Activated CD8-positive, alpha-beta memory T cell treated with anti-CD3 and anti-CD28 coated beads, Interleukin-2, amount 10 ng/mL, durations not matched to agents 7 days and 5 days (primary cell): Measurements from ENCODE around the gene HS6ST3. TPM values are rescaled to one million over a fixed set of nuclear protein-coding genes. Genes with fewer than 3 reads are reported as not detected.

Experiments
- ATAC-seq: fragments of 150-1000 bp; cut with Tn5 transposase; one replicate; pipeline ENCODE4 v1.10.0; 2021; ENCODE audit warnings: moderate library complexity
- CTCF ChIA-PET: fragments of 350-600 bp; sonication (Branson Sonifier 250); formaldehyde crosslinking; loops from one replicate; lab custom pipeline; 2021; ENCODE audit warnings: antibody characterized with exemption; lab: Charles Lee
- DNase-seq: peaks from one replicate; pipeline ENCODE4 v3.0.0-alpha.2; 2020
- H3K27ac Mint-ChIP-seq: one replicate; pipeline ENCODE4 v1.8.0; 2021; ENCODE audit warnings: mild to moderate bottlenecking, mixed read lengths
- H3K27me3 Mint-ChIP-seq: one replicate; pipeline ENCODE4 v1.8.0; 2021; ENCODE audit warnings: mixed read lengths
- H3K36me3 Mint-ChIP-seq: one replicate; pipeline ENCODE4 v1.8.0; 2021; ENCODE audit warnings: mild to moderate bottlenecking, mixed read lengths
- H3K4me1 Mint-ChIP-seq: one replicate; pipeline ENCODE4 v1.8.0; 2021; ENCODE audit warnings: mixed read lengths
- H3K4me3 Mint-ChIP-seq: one replicate; pipeline ENCODE4 v1.8.0; 2021; ENCODE audit warnings: mild to moderate bottlenecking, moderate library complexity, mixed read lengths
- H3K9me3 Mint-ChIP-seq: one replicate; pipeline ENCODE4 v1.8.0; 2022; ENCODE audit warnings: low read depth, mixed read lengths
- total RNA-seq, 2 experiments: library from RNA; stranded (reverse); gene quantifications; one replicate each; pipeline ENCODE4 v1.2.3, GENCODE V29; 2021

The HS6ST3 gene
- total RNA-seq, 2 experiments from 2014 or later: not detected

- CTCF ChIA-PET: no interaction called here
- ATAC-seq (no peak), DNase-seq (no peak)
- Mint-ChIP-seq H3K4me3 (no peak overlapping the region), H3K9me3 (peaks cover 2% of the 10 kb centered on the region), H3K27me3 (no peaks in the 10 kb centered on the region), H3K27ac (no peak overlapping the region), H3K36me3 (no peaks in the 10 kb centered on the region), H3K4me1 (no peaks in the 10 kb centered on the region)
These were observed 103.9 kb downstream of the HS6ST3 start for GRCh38 chr13:96193728-96194310.

DNA sequence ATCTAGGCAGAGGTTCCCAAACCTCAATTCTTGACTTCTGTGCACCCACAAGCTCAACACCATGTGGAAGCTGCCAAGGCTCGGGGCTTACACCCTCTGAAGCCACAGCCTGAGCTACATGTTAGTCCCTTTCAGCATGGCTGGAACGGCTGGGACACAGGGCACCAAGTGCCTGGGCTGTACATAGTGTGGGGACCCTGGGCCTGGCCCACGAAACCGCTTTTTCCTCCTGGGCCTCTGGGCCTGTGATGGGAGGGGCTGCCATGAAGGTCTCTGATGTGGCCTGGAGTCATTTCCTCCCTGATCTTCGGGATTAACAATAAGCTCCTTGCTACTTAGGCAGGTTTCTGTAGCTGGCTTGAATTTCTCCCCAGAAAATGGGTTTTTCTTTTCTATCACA is 108.1 kb downstream of the HS6ST3 start:
- Mint-ChIP-seq H3K36me3 (no peaks in the 10 kb centered on the region), H3K4me1 (no peaks in the 10 kb centered on the region), H3K27me3 (no peaks in the 10 kb centered on the region), H3K27ac (no peak overlapping the region), H3K9me3 (peaks cover 4% of the 10 kb centered on the region), H3K4me3 (no peak overlapping the region)
- ATAC-seq (no peak), DNase-seq (no peak)
- CTCF ChIA-PET: no interaction called here

DNA sequence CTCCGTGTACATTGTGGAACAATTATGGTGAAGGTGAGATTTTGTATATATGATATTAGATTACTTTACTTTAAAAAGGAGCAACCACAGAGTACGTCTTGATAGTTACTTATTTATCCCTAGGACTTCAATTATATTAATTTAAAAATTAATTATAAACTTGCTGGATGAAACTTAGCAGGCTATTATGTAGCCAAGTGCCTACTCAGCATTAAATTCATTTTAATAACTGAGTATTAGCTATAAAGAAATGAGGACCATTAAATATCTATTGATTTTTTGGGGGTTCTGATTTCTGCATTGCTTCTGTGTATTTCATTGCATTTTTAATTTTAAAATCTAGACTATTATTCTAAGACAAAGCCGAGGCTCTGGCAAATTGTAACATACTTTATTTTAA is 109.4 kb downstream of the HS6ST3 start:
- no peaks in the 10 kb centered on the region for H3K4me1 Mint-ChIP-seq
- no peaks in the 10 kb centered on the region for H3K36me3 Mint-ChIP-seq
- peaks cover 2% of the 10 kb centered on the region for H3K9me3 Mint-ChIP-seq
- DNase-seq (no peak), ATAC-seq (no peak)
- no peaks in the 10 kb centered on the region for H3K27me3 Mint-ChIP-seq
- CTCF ChIA-PET: no interaction called here
- H3K27ac Mint-ChIP-seq: no peak overlapping the region
- H3K4me3 Mint-ChIP-seq: no peak overlapping the region

DNA sequence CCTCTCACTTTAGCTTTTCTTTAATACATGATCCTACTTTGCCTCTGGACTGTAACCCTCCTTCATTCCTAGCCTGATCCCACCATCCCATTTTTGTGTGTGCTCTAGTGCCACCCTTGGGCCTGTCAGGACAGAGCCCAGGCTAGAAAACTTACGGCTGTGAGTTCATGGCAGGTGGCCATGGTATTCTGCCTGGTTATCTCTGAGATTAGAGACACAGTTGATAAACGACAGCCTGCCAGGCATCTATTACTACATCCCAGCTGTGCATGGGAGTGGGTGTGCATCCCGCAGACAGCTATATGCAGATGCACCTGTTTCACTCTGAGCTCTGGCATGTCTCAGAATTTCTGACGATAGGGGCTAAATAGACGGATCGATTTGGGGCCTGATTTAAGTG is 110.9 kb downstream of the HS6ST3 start:
- Mint-ChIP-seq H3K9me3 (peaks cover 7% of the 10 kb centered on the region), H3K36me3 (no peaks in the 10 kb centered on the region), H3K27me3 (no peaks in the 10 kb centered on the region)

GRCh38 chr13:96202315-96202714 is 112.4 kb downstream of the HS6ST3 start:
- H3K4me3 Mint-ChIP-seq: no peak overlapping the region
- CTCF ChIA-PET: no interaction called here
- ATAC-seq: no peak

More for the DNA sequence above, 110.9 kb downstream of the HS6ST3 start:
- H3K4me3 Mint-ChIP-seq: no peak overlapping the region
- CTCF ChIA-PET: no interaction called here
- no peaks in the 10 kb centered on the region for H3K4me1 Mint-ChIP-seq
- ATAC-seq (no peak), DNase-seq (no peak)
- H3K27ac Mint-ChIP-seq: no peak overlapping the region

GRCh38 chr13:96203471-96203870 is 113.6 kb downstream of the HS6ST3 start:
- H3K9me3 Mint-ChIP-seq: peaks cover 7% of the 10 kb centered on the region
- H3K4me3 Mint-ChIP-seq: no peak overlapping the region
- ATAC-seq (no peak), DNase-seq (no peak)
- H3K27ac Mint-ChIP-seq: no peak overlapping the region
- H3K36me3 Mint-ChIP-seq: no peaks in the 10 kb centered on the region
- no peaks in the 10 kb centered on the region for H3K27me3 Mint-ChIP-seq
- no peaks in the 10 kb centered on the region for H3K4me1 Mint-ChIP-seq
- CTCF ChIA-PET: no interaction called here

More at GRCh38 chr13:96202315-96202714, 112.4 kb downstream of the HS6ST3 start:
- Mint-ChIP-seq H3K27ac (no peak overlapping the region), H3K4me1 (no peaks in the 10 kb centered on the region), H3K36me3 (no peaks in the 10 kb centered on the region), H3K27me3 (no peaks in the 10 kb centered on the region), H3K9me3 (peaks cover 7% of the 10 kb centered on the region)
- no peak for DNase-seq

GRCh38 chr13:96214824-96215445 is 125.0 kb downstream of the HS6ST3 start:
- ATAC-seq: no peak
- Mint-ChIP-seq H3K27me3 (no peaks in the 10 kb centered on the region), H3K9me3 (peaks cover 3% of the 10 kb centered on the region), H3K27ac (no peak overlapping the region), H3K36me3 (no peaks in the 10 kb centered on the region), H3K4me3 (no peak overlapping the region), H3K4me1 (no peaks in the 10 kb centered on the region)
- DNase-seq: no peak
- CTCF ChIA-PET: no interaction called here

GRCh38 chr13:96216543-96216942 is 126.6 kb downstream of the HS6ST3 start:
- no peak for ATAC-seq
- peaks cover 5% of the 10 kb centered on the region for H3K9me3 Mint-ChIP-seq
- no peak for DNase-seq
- CTCF ChIA-PET: no interaction called here
- H3K36me3 Mint-ChIP-seq: no peaks in the 10 kb centered on the region
- H3K27me3 Mint-ChIP-seq: no peaks in the 10 kb centered on the region
- H3K27ac Mint-ChIP-seq: no peak overlapping the region
- H3K4me3 Mint-ChIP-seq: no peak overlapping the region
- no peaks in the 10 kb centered on the region for H3K4me1 Mint-ChIP-seq

DNA sequence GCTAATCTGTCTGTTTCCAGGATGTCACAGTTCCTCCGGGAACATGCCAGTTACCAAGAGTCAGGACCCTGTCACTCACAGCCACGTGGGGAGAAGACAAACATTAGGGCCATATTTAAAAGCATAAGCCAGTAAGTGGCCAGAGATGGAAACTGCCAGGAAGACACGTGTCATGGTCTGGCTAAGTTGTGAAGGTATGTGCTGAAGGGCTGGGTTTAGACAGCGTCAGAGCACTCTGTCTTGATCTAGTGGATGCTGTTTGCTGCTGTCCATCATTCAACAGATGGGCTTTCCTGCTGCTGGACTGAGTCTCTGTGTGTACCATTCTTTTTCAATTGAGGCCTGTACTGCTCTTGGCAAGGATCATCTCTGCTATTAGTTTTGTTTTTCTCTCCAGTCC is 128.6 kb downstream of the HS6ST3 start:
- Mint-ChIP-seq H3K4me1 (no peaks in the 10 kb centered on the region), H3K27me3 (no peaks in the 10 kb centered on the region), H3K9me3 (peaks cover 5% of the 10 kb centered on the region), H3K36me3 (no peaks in the 10 kb centered on the region), H3K27ac (no peak overlapping the region), H3K4me3 (no peak overlapping the region)
- ATAC-seq (no peak), DNase-seq (no peak)
- CTCF ChIA-PET: no interaction called here

GRCh38 chr13:96221471-96221870 is 131.6 kb downstream of the HS6ST3 start:
- peaks cover 5% of the 10 kb centered on the region for H3K9me3 Mint-ChIP-seq
- no peak overlapping the region for H3K4me3 Mint-ChIP-seq
- no peaks in the 10 kb centered on the region for H3K4me1 Mint-ChIP-seq
- no peaks in the 10 kb centered on the region for H3K27me3 Mint-ChIP-seq
- DNase-seq: no peak
- no peak overlapping the region for H3K27ac Mint-ChIP-seq
- CTCF ChIA-PET: no interaction called here
- no peaks in the 10 kb centered on the region for H3K36me3 Mint-ChIP-seq
- no peak for ATAC-seq

GRCh38 chr13:96223231-96223630 is 133.3 kb downstream of the HS6ST3 start:
- Mint-ChIP-seq H3K4me3 (no peak overlapping the region), H3K4me1 (no peaks in the 10 kb centered on the region), H3K9me3 (peaks cover 5% of the 10 kb centered on the region), H3K27me3 (no peaks in the 10 kb centered on the region), H3K36me3 (no peaks in the 10 kb centered on the region), H3K27ac (no peak overlapping the region)
- ATAC-seq (no peak), DNase-seq (no peak)
- CTCF ChIA-PET: no interaction called here

DNA sequence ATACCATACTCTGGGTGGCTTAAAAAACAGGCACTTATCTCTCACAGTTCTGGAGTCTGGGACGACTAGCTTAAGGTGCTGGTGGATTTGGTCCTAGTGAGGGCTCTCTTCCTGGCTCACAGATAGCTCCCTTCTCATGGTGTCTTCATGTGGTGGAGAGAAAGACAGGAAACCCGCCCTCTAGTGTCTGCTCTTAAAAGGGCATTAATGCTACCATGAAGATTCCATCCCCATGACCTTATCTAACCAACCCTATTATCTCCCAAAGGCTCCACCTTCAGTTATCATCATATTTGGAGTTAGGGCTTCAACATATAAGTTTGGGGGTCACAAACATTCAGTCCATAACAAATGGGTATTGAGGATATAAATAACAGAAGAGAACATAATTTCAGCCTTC is 139.4 kb downstream of the HS6ST3 start:
- no peaks in the 10 kb centered on the region for H3K4me1 Mint-ChIP-seq
- H3K27me3 Mint-ChIP-seq: no peaks in the 10 kb centered on the region
- DNase-seq (no peak), ATAC-seq (no peak)
- no peaks in the 10 kb centered on the region for H3K36me3 Mint-ChIP-seq
- H3K27ac Mint-ChIP-seq: no peak overlapping the region
- CTCF ChIA-PET: interaction anchor here (0.6 kb wide), 1 partner anchor 330 kb away, joined by 3 read pairs; no protein-coding TSS in a partner anchor
- no peaks in the 10 kb centered on the region for H3K9me3 Mint-ChIP-seq
- no peak overlapping the region for H3K4me3 Mint-ChIP-seq

DNA sequence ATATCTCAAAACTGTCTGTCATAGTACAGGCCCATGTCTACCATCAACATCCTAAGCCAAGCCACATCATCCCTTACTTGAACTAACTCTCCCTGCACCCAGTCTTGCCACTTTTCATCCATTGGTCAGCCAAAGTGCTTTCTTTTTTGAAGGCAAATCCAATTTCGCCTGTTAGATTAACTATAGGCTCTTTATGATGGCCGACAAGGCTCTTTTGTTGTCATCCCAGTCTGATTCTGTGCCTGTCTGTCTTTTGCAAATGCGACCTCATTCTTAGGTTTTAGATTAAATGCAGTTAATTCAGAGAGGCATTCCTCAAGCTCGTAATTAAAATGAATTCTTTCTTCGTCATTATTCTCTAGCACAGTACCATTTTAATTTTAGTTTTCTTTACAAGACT is 148.3 kb downstream of the HS6ST3 start:
- no peak for ATAC-seq
- CTCF ChIA-PET: no interaction called here
- Mint-ChIP-seq H3K27ac (no peak overlapping the region), H3K36me3 (no peaks in the 10 kb centered on the region), H3K4me3 (no peak overlapping the region), H3K4me1 (no peaks in the 10 kb centered on the region), H3K9me3 (peaks cover 5% of the 10 kb centered on the region), H3K27me3 (no peaks in the 10 kb centered on the region)
- no peak for DNase-seq

GRCh38 chr13:96238861-96239260 is 149.0 kb downstream of the HS6ST3 start:
- no peaks in the 10 kb centered on the region for H3K4me1 Mint-ChIP-seq
- H3K9me3 Mint-ChIP-seq: peaks cover 5% of the 10 kb centered on the region
- no peaks in the 10 kb centered on the region for H3K36me3 Mint-ChIP-seq
- no peak overlapping the region for H3K4me3 Mint-ChIP-seq
- no peak overlapping the region for H3K27ac Mint-ChIP-seq
- H3K27me3 Mint-ChIP-seq: no peaks in the 10 kb centered on the region
- ATAC-seq (no peak), DNase-seq (no peak)
- CTCF ChIA-PET: no interaction called here
